ENCODE measurements around the gene LPAR5.

GRCh38 chr12:6582196-6582595 lies 53.6 kb downstream of the LPAR5 start:
- no peak for TF ChIP-seq CTCF (IDR thresholded peaks at IDR 0.05; ENCODE audit: low read depth, low read length, missing input control)
- no peak for TF ChIP-seq YY1 (IDR thresholded peaks at IDR 0.05)

All from liver (tissue), 2 donors.